SK-N-MC (cell line): ENCODE results near the gene EIF3F.
"Not testable (repeated sequence)": the region's sequence is repeated elsewhere in the genome, so short reads cannot be mapped to it uniquely, and the experiment has no call there.

ENCODE experiments used
- DNase-seq: peaks from one replicate; pipeline ENCODE4 v3.0.0-alpha.2; 2011; ENCODE audit warnings: low read depth, low spot score
- H3K27ac ChIP-seq: fragments of 200-600 bp; sonication (generic); 2 replicates; pipeline ENCODE4 v1.5.1; 2016; ENCODE audit warnings: mixed run types
- H3K36me3 ChIP-seq: fragments of 200-600 bp; sonication (generic); 2 replicates; pipeline ENCODE4 v1.6.1; 2017; ENCODE audit warnings: antibody characterized with exemption, low read length, mixed read lengths; ENCODE audit not compliant: insufficient read depth
- H3K4me3 ChIP-seq: fragments of 200-600 bp; sonication (generic); 2 replicates; pipeline ENCODE4 v1.5.1; 2016
- H3K9ac ChIP-seq: fragments of 200-600 bp; sonication (generic); 2 replicates; pipeline ENCODE4 v1.8.0; 2017; ENCODE audit warnings: mixed run types, mixed read lengths; ENCODE audit not compliant: insufficient read length
- H3K9me3 ChIP-seq: fragments of 200-600 bp; sonication (generic); 2 replicates; pipeline ENCODE4 v1.6.1; 2017; ENCODE audit warnings: low read depth, mild to moderate bottlenecking, antibody characterized with exemption, low read length, moderate library complexity, mixed read lengths
- EZH2 ChIP-seq: fragments of 200-600 bp; sonication (generic); IDR thresholded peaks from one replicate; pipeline ENCODE4 v1.6.1; 2017; ENCODE audit warnings: antibody characterized with exemption
- FOXP2 ChIP-seq: optimal IDR thresholded peaks from 2 replicates; pipeline ENCODE3; 2011; ENCODE audit warnings: mild to moderate bottlenecking, moderate library complexity; ENCODE audit not compliant: insufficient read depth; ENCODE audit errors: extremely low read length, control extremely low read depth
- POLR2AphosphoS5 ChIP-seq: IDR thresholded peaks from 2 replicates; pipeline ENCODE4 v1.6.1; 2012; ENCODE audit warnings: mild to moderate bottlenecking, low read depth, low read length, borderline replicate concordance

EIF3F gene

GRCh38 chr11:7977232-7977917 lies 9.8 kb upstream of the EIF3F start:
- Histone ChIP-seq H3K36me3 (no peaks in the 10 kb centered on the region), H3K27ac (no peak overlapping the region; the same call in 1 of the 2 replicates), H3K9me3 (no peaks in the 10 kb centered on the region), H3K4me3 (0 out of 2 replicates have a peak overlapping the region, but pooled peaks have one; percentile 19), H3K9ac (no peak overlapping the region)
- no peak for TF ChIP-seq POLR2AphosphoS5
- TF ChIP-seq EZH2, result no peak
- TF ChIP-seq FOXP2, result no peak
- DNase-seq, result no peak

- Histone ChIP-seq H3K36me3 (no peaks in the 10 kb centered on the region), H3K27ac (no peak overlapping the region), H3K4me3 (no peak overlapping the region), H3K9ac (no peak overlapping the region), H3K9me3 (no peaks in the 10 kb centered on the region)
- no peak for TF ChIP-seq POLR2AphosphoS5
- no peak for TF ChIP-seq FOXP2
- no peak for TF ChIP-seq EZH2
- DNase-seq, result no peak
Observed at GRCh38 chr11:7981619-7982157, 5.4 kb upstream of the EIF3F start.

GRCh38 chr11:7982582-7983119 lies 4.5 kb upstream of the EIF3F start:
- H3K9ac ChIP-seq, result no peak overlapping the region
- no peak overlapping the region for H3K4me3 ChIP-seq
- no peak for DNase-seq
- TF ChIP-seq EZH2 (no peak), FOXP2 (no peak), POLR2AphosphoS5 (no peak)
- H3K36me3 ChIP-seq, result no peaks in the 10 kb centered on the region
- no peak overlapping the region for H3K27ac ChIP-seq
- H3K9me3 ChIP-seq, result no peaks in the 10 kb centered on the region

GRCh38 chr11:7983832-7984590 lies 3.1 kb upstream of the EIF3F start:
- Histone ChIP-seq H3K36me3 (peaks cover 8% of the 10 kb centered on the region), H3K9me3 (no peaks in the 10 kb centered on the region)
- TF ChIP-seq FOXP2, result no peak
- no peak for TF ChIP-seq POLR2AphosphoS5
- no peak for TF ChIP-seq EZH2

DNA sequence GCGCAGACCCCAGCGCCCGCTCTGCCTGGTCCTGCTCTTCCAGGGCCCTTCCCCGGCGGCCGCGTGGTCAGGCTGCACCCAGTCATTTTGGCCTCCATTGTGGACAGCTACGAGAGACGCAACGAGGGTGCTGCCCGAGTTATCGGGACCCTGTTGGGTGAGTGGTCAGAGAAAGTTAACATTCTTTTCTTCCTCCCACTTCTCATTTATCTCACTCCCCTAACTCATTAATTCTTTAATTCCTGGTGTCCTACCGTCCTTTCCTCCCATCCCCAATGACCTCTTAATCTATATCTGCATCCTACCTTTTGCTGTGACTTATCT lies 385 bp downstream of the EIF3F start:
- H3K9ac ChIP-seq, result peak overlapping the region; percentile 81
- peaks cover 36% of the 10 kb centered on the region for H3K36me3 ChIP-seq
- not testable (repeated sequence) for DNase-seq, H3K9me3 ChIP-seq, H3K27ac ChIP-seq
- H3K4me3 ChIP-seq, result peak overlapping the region; percentile 80

More at GRCh38 chr11:7983832-7984590, 3.1 kb upstream of the EIF3F start:
- Histone ChIP-seq H3K4me3 (no peak overlapping the region), H3K27ac (no peak overlapping the region), H3K9ac (no peak overlapping the region)
- no peak for DNase-seq

- H3K4me3 ChIP-seq, result no peak overlapping the region
- H3K9ac ChIP-seq, result no peak overlapping the region
- H3K27ac ChIP-seq, result no peak overlapping the region
- H3K9me3 ChIP-seq, result no peaks in the 10 kb centered on the region
- peaks cover 85% of the 10 kb centered on the region for H3K36me3 ChIP-seq
- DNase-seq, result no peak
- no peak for TF ChIP-seq FOXP2
- TF ChIP-seq POLR2AphosphoS5, result no peak
- TF ChIP-seq EZH2, result no peak
Observed at GRCh38 chr11:7994581-7995278, 7.6 kb downstream of the EIF3F start.

DNA sequence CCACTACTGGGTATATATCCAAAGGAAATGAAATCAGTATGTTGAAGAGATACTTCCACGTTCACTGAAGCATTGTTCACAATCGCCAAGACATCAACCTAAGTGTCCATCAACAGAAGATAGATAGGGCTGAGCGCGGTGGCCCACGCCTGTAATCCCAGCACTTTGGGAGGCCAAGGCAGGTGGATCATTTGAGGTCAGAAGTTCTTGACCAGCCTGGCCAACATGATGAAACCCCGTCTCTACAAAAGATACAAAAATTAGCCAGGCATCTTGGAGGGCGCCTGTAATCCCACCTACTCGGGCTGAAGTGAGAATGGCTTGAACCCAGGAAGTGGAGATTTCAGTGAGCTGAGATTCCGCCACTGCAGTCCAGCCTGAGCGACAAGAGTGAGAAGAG lies 12.7 kb downstream of the EIF3F start:
- Histone ChIP-seq H3K4me3 (no peak overlapping the region), H3K9me3 (no peaks in the 10 kb centered on the region), H3K9ac (no peak overlapping the region), H3K27ac (no peak overlapping the region), H3K36me3 (peaks cover 44% of the 10 kb centered on the region)
- TF ChIP-seq EZH2 (no peak), POLR2AphosphoS5 (no peak), FOXP2 (no peak)
- DNase-seq, result no peak

DNA sequence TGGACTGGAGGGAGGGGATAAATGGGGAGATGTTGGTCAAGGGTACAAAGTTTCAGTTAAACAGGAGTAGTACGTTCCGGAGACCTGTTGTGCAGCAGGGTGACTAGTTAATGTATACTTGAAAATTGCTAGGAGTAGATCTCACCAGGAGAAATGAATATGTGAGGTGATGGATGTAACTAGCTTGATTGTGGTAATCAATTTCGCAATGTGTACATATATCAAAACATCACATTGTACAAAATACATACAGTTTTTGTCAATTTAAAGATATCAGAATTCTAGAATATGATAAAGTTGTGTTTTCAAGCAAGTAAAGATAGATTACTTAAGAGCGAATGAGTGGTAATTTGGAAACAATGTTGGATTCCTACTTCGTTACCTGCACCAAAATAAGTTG lies 13.3 kb downstream of the EIF3F start:
- H3K9me3 ChIP-seq, result no peaks in the 10 kb centered on the region
- no peak for DNase-seq
- H3K4me3 ChIP-seq, result no peak overlapping the region
- TF ChIP-seq EZH2, result no peak
- H3K9ac ChIP-seq, result no peak overlapping the region
- H3K36me3 ChIP-seq, result peaks cover 38% of the 10 kb centered on the region
- no peak overlapping the region for H3K27ac ChIP-seq
